Measurements from ENCODE around the gene SCARB2. TPM values are rescaled to one million over a fixed set of nuclear protein-coding genes. Genes with fewer than 3 reads are reported as not detected.

Gene SCARB2
- total RNA-seq, 1 donor from 2014 or later: 172 TPM

DNA sequence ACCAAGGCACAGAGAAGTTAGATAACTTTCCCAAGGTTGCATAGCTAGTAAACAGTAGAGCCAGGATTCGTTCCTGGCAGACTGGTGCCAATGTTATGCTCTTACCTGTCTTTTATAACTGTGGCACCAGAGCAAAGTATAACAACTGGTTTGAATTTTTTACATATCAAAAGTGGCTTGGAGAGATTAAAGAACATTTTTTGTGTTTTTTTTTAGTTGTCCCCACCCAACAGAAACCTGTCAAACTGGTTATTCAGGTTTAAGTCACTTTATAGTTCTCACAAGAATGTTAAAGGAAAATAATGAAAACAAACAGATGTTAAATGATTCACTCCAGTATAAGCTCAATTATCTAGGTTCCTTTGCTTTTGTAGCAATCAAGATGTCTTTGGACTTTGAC, 22.3 kb upstream of the SCARB2 start:
- H3K9me3 Mint-ChIP-seq (ENCODE audit: unreplicated experiment): peaks cover 8% of the 10 kb centered on the region
- no peak overlapping the region for H3K4me3 ChIP-seq (ENCODE audit: insufficient read depth, low read depth, low read length)
- no peaks in the 10 kb centered on the region for H3K9me3 ChIP-seq (ENCODE audit: insufficient read depth, low read depth, low read length)
- no peaks in the 10 kb centered on the region for H3K4me1 ChIP-seq (ENCODE audit: insufficient read depth, low read length)
- TF ChIP-seq EZH2 (IDR thresholded peaks at IDR 0.05; ENCODE audit: insufficient read depth, low read length) (no peak), CTCF (IDR thresholded peaks at IDR 0.05; ENCODE audit: insufficient read depth, low read depth, low read length) (no peak)
- no peaks in the 10 kb centered on the region for H3K27me3 Mint-ChIP-seq (ENCODE audit: low read depth, unreplicated experiment)
- no peaks in the 10 kb centered on the region for H3K4me1 Mint-ChIP-seq (ENCODE audit: low read depth, unreplicated experiment)
- H3K36me3 ChIP-seq (ENCODE audit: insufficient read depth, low read length): no peaks in the 10 kb centered on the region
- H3K27ac ChIP-seq (ENCODE audit: low read depth, low read length): no peak overlapping the region
- H4K20me1 ChIP-seq (ENCODE audit: insufficient read depth, low read length): no peaks in the 10 kb centered on the region
- H3K27me3 ChIP-seq (ENCODE audit: insufficient read depth, low read length): no peaks in the 10 kb centered on the region
- no peak overlapping the region for H3K4me3 Mint-ChIP-seq (ENCODE audit: unreplicated experiment)
- H3K9ac ChIP-seq (ENCODE audit: low read length): no peak overlapping the region
- no peak overlapping the region for H3K4me2 ChIP-seq (ENCODE audit: low read length)
- no peak for DNase-seq (ENCODE audit: low read depth)
- H3K27ac Mint-ChIP-seq (ENCODE audit: unreplicated experiment): no peak overlapping the region
- FAIRE-seq: no peak
- H3K79me2 ChIP-seq (ENCODE audit: insufficient read depth, low read length): no peaks in the 10 kb centered on the region
- H3K36me3 Mint-ChIP-seq (ENCODE audit: low read depth, unreplicated experiment): no peaks in the 10 kb centered on the region
- H2AFZ ChIP-seq (ENCODE audit: low read depth, low read length): no peak overlapping the region

- Histone ChIP-seq H3K9me3 (ENCODE audit: insufficient read depth, low read depth, low read length) (no peaks in the 10 kb centered on the region), H3K4me1 (ENCODE audit: insufficient read depth, low read length) (no peaks in the 10 kb centered on the region), H3K27ac (ENCODE audit: low read depth, low read length) (no peak overlapping the region), H3K79me2 (ENCODE audit: insufficient read depth, low read length) (no peaks in the 10 kb centered on the region), H3K27me3 (ENCODE audit: insufficient read depth, low read length) (no peaks in the 10 kb centered on the region), H3K9ac (ENCODE audit: low read length) (no peak overlapping the region), H4K20me1 (ENCODE audit: insufficient read depth, low read length) (no peaks in the 10 kb centered on the region), H3K36me3 (ENCODE audit: insufficient read depth, low read length) (no peaks in the 10 kb centered on the region), H2AFZ (ENCODE audit: low read depth, low read length) (no peak overlapping the region), H3K4me3 (ENCODE audit: insufficient read depth, low read depth, low read length) (no peak overlapping the region), H3K4me2 (ENCODE audit: low read length) (no peak overlapping the region)
- H3K27me3 Mint-ChIP-seq (ENCODE audit: low read depth, unreplicated experiment): no peaks in the 10 kb centered on the region
- no peaks in the 10 kb centered on the region for H3K36me3 Mint-ChIP-seq (ENCODE audit: low read depth, unreplicated experiment)
- DNase-seq (ENCODE audit: low read depth) (no peak), FAIRE-seq (no peak)
- no peak overlapping the region for H3K4me3 Mint-ChIP-seq (ENCODE audit: unreplicated experiment)
- H3K27ac Mint-ChIP-seq (ENCODE audit: unreplicated experiment): no peak overlapping the region
- H3K9me3 Mint-ChIP-seq (ENCODE audit: unreplicated experiment): peaks cover 8% of the 10 kb centered on the region
- no peak for TF ChIP-seq EZH2 (IDR thresholded peaks at IDR 0.05; ENCODE audit: insufficient read depth, low read length)
- H3K4me1 Mint-ChIP-seq (ENCODE audit: low read depth, unreplicated experiment): no peaks in the 10 kb centered on the region
Observed at GRCh38 chr4:76235407-76235806, 21.8 kb upstream of the SCARB2 start.

- Mint-ChIP-seq H3K9me3 (ENCODE audit: unreplicated experiment) (peaks cover 5% of the 10 kb centered on the region), H3K27me3 (ENCODE audit: low read depth, unreplicated experiment) (no peaks in the 10 kb centered on the region), H3K4me3 (ENCODE audit: unreplicated experiment) (peak overlapping the region; percentile 85), H3K27ac (ENCODE audit: unreplicated experiment) (peak overlapping the region; percentile 73), H3K4me1 (ENCODE audit: low read depth, unreplicated experiment) (no peaks in the 10 kb centered on the region), H3K36me3 (ENCODE audit: low read depth, unreplicated experiment) (peaks cover 2% of the 10 kb centered on the region)
- Histone ChIP-seq H4K20me1 (ENCODE audit: insufficient read depth, low read length) (no peaks in the 10 kb centered on the region), H2AFZ (ENCODE audit: low read depth, low read length) (no peak overlapping the region), H3K4me3 (ENCODE audit: insufficient read depth, low read depth, low read length) (no peak overlapping the region), H3K9me3 (ENCODE audit: insufficient read depth, low read depth, low read length) (no peaks in the 10 kb centered on the region), H3K79me2 (ENCODE audit: insufficient read depth, low read length) (no peaks in the 10 kb centered on the region), H3K9ac (ENCODE audit: low read length) (no peak overlapping the region), H3K27me3 (ENCODE audit: insufficient read depth, low read length) (no peaks in the 10 kb centered on the region), H3K4me2 (ENCODE audit: low read length) (no peak overlapping the region), H3K36me3 (ENCODE audit: insufficient read depth, low read length) (no peaks in the 10 kb centered on the region), H3K27ac (ENCODE audit: low read depth, low read length) (no peak overlapping the region), H3K4me1 (ENCODE audit: insufficient read depth, low read length) (no peaks in the 10 kb centered on the region)
- DNase-seq (ENCODE audit: low read depth) (no peak), FAIRE-seq (no peak)
- no peak for TF ChIP-seq CTCF (IDR thresholded peaks at IDR 0.05; ENCODE audit: insufficient read depth, low read depth, low read length)
Observed at GRCh38 chr4:76234679-76235044, 21.0 kb upstream of the SCARB2 start.
